Subcutaneous abdominal adipose tissue (tissue), 5 donors: ENCODE results near the gene LYVE1.

Experiments
- H3K27ac ChIP-seq: one replicate; pipeline ENCODE4 v1.7.0; 2013; ENCODE audit warnings: low read depth, mild to moderate bottlenecking, inconsistent platforms, low read length, moderate library complexity
- H3K27me3 ChIP-seq, 5 donors: one replicate each; pipeline ENCODE4 v1.7.0; 2013; ENCODE audit warnings: low read length in 5 of 5, inconsistent platforms in 1 of 5; ENCODE audit not compliant: control insufficient read depth in 5 of 5, insufficient read depth in 4 of 5
- H3K36me3 ChIP-seq, 5 donors: one replicate each; pipeline ENCODE4 v1.7.0; 2013; ENCODE audit warnings: low read length in 5 of 5; ENCODE audit not compliant: control insufficient read depth in 5 of 5, insufficient read depth in 5 of 5
- H3K4me1 ChIP-seq, 5 donors: one replicate each; pipeline ENCODE4 v1.7.0; 2013; ENCODE audit warnings: low read length in 5 of 5, mild to moderate bottlenecking in 3 of 5, moderate library complexity in 1 of 5; ENCODE audit not compliant: control insufficient read depth in 5 of 5, insufficient read depth in 5 of 5
- H3K4me3 ChIP-seq, 5 donors: one replicate each; pipeline ENCODE4 v1.7.0; 2013; ENCODE audit warnings: low read length in 5 of 5, low read depth in 1 of 5
- H3K9ac ChIP-seq, 5 donors: one replicate each; pipeline ENCODE4 v1.7.0; 2013; ENCODE audit warnings: low read length in 5 of 5, mild to moderate bottlenecking in 4 of 5, moderate library complexity in 3 of 5
- H3K9me3 ChIP-seq, 5 donors: one replicate each; pipeline ENCODE4 v1.7.0; 2013; ENCODE audit warnings: low read length in 5 of 5; ENCODE audit not compliant: control insufficient read depth in 5 of 5
- donor health status: healthy.
- donor health status: healthy.
- donor health status: healthy.
- donor health status: healthy.
- donor health status: healthy.

Gene LYVE1

GRCh38 chr11:10564696-10565318 lies 3.7 kb downstream of the LYVE1 start:
- Histone ChIP-seq H3K4me3 (peak overlapping the region in 4 of 5 donors; percentile 23 to 53 (median 38)), H3K9me3 (no peaks in the 10 kb centered on the region), H3K27me3 (no peaks in the 10 kb centered on the region), H3K36me3 (peaks cover 0 to 22% (median 2%) of the 10 kb centered on the region in 5 donors), H3K9ac (no peak overlapping the region), H3K4me1 (peaks cover 0 to 20% (median 4%) of the 10 kb centered on the region in 5 donors), H3K27ac (no peak overlapping the region)

- Histone ChIP-seq H3K9ac (peak overlapping the region in 1 of 5 donors; percentile 11), H3K9me3 (no peaks in the 10 kb centered on the region), H3K27ac (no peak overlapping the region), H3K36me3 (peaks cover 0 to 28% (median 2%) of the 10 kb centered on the region in 5 donors), H3K4me1 (peaks cover 0 to 17% (median 4%) of the 10 kb centered on the region in 5 donors), H3K27me3 (no peaks in the 10 kb centered on the region), H3K4me3 (peak overlapping the region in 4 of 5 donors; percentile 23 to 45 (median 26))
These were observed 4.4 kb downstream of the LYVE1 start for GRCh38 chr11:10564030-10564429.

- H3K27ac ChIP-seq = no peak overlapping the region
- H3K4me3 ChIP-seq = no peak overlapping the region
- H3K9me3 ChIP-seq = no peaks in the 10 kb centered on the region
- no peaks in the 10 kb centered on the region for H3K27me3 ChIP-seq
- H3K36me3 ChIP-seq = peaks cover 0 to 35% (median 2%) of the 10 kb centered on the region in 5 donors
- H3K4me1 ChIP-seq = peaks cover 0 to 14% (median 4%) of the 10 kb centered on the region in 5 donors
- no peak overlapping the region for H3K9ac ChIP-seq
These were observed 6.5 kb downstream of the LYVE1 start for GRCh38 chr11:10561947-10562346.

GRCh38 chr11:10561043-10561818 lies 7.2 kb downstream of the LYVE1 start:
- H3K36me3 ChIP-seq = peaks cover 0 to 35% (median 2%) of the 10 kb centered on the region in 5 donors
- no peaks in the 10 kb centered on the region for H3K27me3 ChIP-seq
- H3K4me3 ChIP-seq = no peak overlapping the region
- H3K9ac ChIP-seq = no peak overlapping the region
- H3K4me1 ChIP-seq = peaks cover 0 to 14% (median 4%) of the 10 kb centered on the region in 5 donors
- H3K9me3 ChIP-seq = no peaks in the 10 kb centered on the region
- H3K27ac ChIP-seq = no peak overlapping the region

GRCh38 chr11:10558288-10558687 lies 10.2 kb downstream of the LYVE1 start:
- Histone ChIP-seq H3K9me3 (no peaks in the 10 kb centered on the region), H3K9ac (no peak overlapping the region), H3K27ac (no peak overlapping the region), H3K27me3 (no peaks in the 10 kb centered on the region), H3K4me1 (peaks cover 0 to 3% (median 0%) of the 10 kb centered on the region in 5 donors), H3K4me3 (no peak overlapping the region), H3K36me3 (peaks cover 0 to 23% (median 0%) of the 10 kb centered on the region in 5 donors)

GRCh38 chr11:10556590-10556989 lies 11.9 kb downstream of the LYVE1 start:
- Histone ChIP-seq H3K4me3 (no peak overlapping the region), H3K9ac (no peak overlapping the region), H3K4me1 (peaks cover 0 to 3% (median 0%) of the 10 kb centered on the region in 5 donors), H3K9me3 (peaks cover 0 to 6% (median 5%) of the 10 kb centered on the region in 5 donors), H3K27ac (no peak overlapping the region), H3K27me3 (no peaks in the 10 kb centered on the region), H3K36me3 (peaks cover 0 to 22% (median 0%) of the 10 kb centered on the region in 5 donors)

GRCh38 chr11:10551845-10552352 lies 16.6 kb downstream of the LYVE1 start:
- H3K36me3 ChIP-seq = no peaks in the 10 kb centered on the region
- H3K4me3 ChIP-seq = no peak overlapping the region
- H3K4me1 ChIP-seq = no peaks in the 10 kb centered on the region
- H3K27ac ChIP-seq = no peak overlapping the region
- no peak overlapping the region for H3K9ac ChIP-seq
- no peaks in the 10 kb centered on the region for H3K27me3 ChIP-seq
- peaks cover 0 to 7% (median 5%) of the 10 kb centered on the region in 5 donors for H3K9me3 ChIP-seq

GRCh38 chr11:10551290-10551592 lies 17.2 kb downstream of the LYVE1 start:
- Histone ChIP-seq H3K4me1 (no peaks in the 10 kb centered on the region), H3K36me3 (no peaks in the 10 kb centered on the region), H3K27me3 (no peaks in the 10 kb centered on the region), H3K27ac (no peak overlapping the region), H3K9ac (no peak overlapping the region), H3K4me3 (no peak overlapping the region), H3K9me3 (peaks cover 0 to 7% (median 5%) of the 10 kb centered on the region in 5 donors)

GRCh38 chr11:10550503-10551289 lies 17.8 kb downstream of the LYVE1 start:
- H3K36me3 ChIP-seq = no peaks in the 10 kb centered on the region
- H3K27ac ChIP-seq = no peak overlapping the region

More at GRCh38 chr11:10550503-10551289, 17.8 kb downstream of the LYVE1 start:
- Histone ChIP-seq H3K27me3 (no peaks in the 10 kb centered on the region), H3K9ac (no peak overlapping the region), H3K9me3 (peaks cover 0 to 7% (median 5%) of the 10 kb centered on the region in 5 donors), H3K4me3 (no peak overlapping the region), H3K4me1 (no peaks in the 10 kb centered on the region)
